HG02588 (cell line): ENCODE measurements around the gene DENND4B.
"Not testable (repeated sequence)": the region's sequence is repeated elsewhere in the genome, so short reads cannot be mapped to it uniquely, and the experiment has no call there.

Source experiments
- ATAC-seq: cut with Tn5 transposase; IDR thresholded peaks from one replicate; pipeline ENCODE4 v1.9.1; 2021; ENCODE audit warnings: mild to moderate bottlenecking, moderate library complexity; ENCODE audit not compliant: unreplicated experiment

The DENND4B gene

GRCh38 chr1:153929426-153929825, 17.1 kb downstream of the DENND4B start:
- no peak for ATAC-seq

GRCh38 chr1:153928791-153929341, 17.7 kb downstream of the DENND4B start:
- ATAC-seq: no peak

- ATAC-seq: no peak
Measured at GRCh38 chr1:153928245-153928644, 18.3 kb downstream of the DENND4B start.

- no peak for ATAC-seq
Measured at GRCh38 chr1:153926405-153926804, 20.1 kb downstream of the DENND4B start.

- ATAC-seq: peak; percentile 91
Measured at GRCh38 chr1:153922972-153923925, 23.3 kb downstream of the DENND4B start, which contains the start of gene GATAD2B. Gene GATAD2B, minus strand, starts transcription at chr1:153922972. Its CDS starts 94,625 bp downstream, at chr1:153828347.

- ATAC-seq: peak; percentile 22
Measured at GRCh38 chr1:153922076-153922971, 24.2 kb downstream of the DENND4B start.

- ATAC-seq: no peak
Measured at GRCh38 chr1:153921803-153922075, 24.8 kb downstream of the DENND4B start.

GRCh38 chr1:153921080-153921802, 25.3 kb downstream of the DENND4B start:
- ATAC-seq: no peak

GRCh38 chr1:153919876-153920852, 26.4 kb downstream of the DENND4B start:
- no peak for ATAC-seq

- no peak for ATAC-seq
Measured at GRCh38 chr1:153916297-153916696, 30.2 kb downstream of the DENND4B start.

- ATAC-seq: no peak
Measured at GRCh38 chr1:153912349-153912748, 34.2 kb downstream of the DENND4B start.

- ATAC-seq: not testable (repeated sequence)
Measured at GRCh38 chr1:153910560-153910959, 36.0 kb downstream of the DENND4B start.

- no peak for ATAC-seq
Measured at GRCh38 chr1:153908071-153908470, 38.4 kb downstream of the DENND4B start.

- no peak for ATAC-seq
Measured at GRCh38 chr1:153907134-153907533, 39.4 kb downstream of the DENND4B start.

GRCh38 chr1:153906396-153906795, 40.1 kb downstream of the DENND4B start:
- ATAC-seq: no peak

- ATAC-seq: not testable (repeated sequence)
Measured at GRCh38 chr1:153905908-153906307, 40.6 kb downstream of the DENND4B start.

- no peak for ATAC-seq
Measured at GRCh38 chr1:153903841-153904455, 42.6 kb downstream of the DENND4B start.

GRCh38 chr1:153899509-153899908, 47.0 kb downstream of the DENND4B start:
- ATAC-seq: no peak

- ATAC-seq: not testable (repeated sequence)
Measured at GRCh38 chr1:153895866-153896265, 50.7 kb downstream of the DENND4B start.
